HUES6 (cell line): ENCODE data around the gene PRKCE.

Source experiments
- H3K27ac ChIP-seq: 2 replicates; pipeline ENCODE4 v1.7.0; 2013; ENCODE audit warnings: low read depth, mild to moderate bottlenecking, low read length, inconsistent platforms
- H3K27me3 ChIP-seq: 2 replicates; pipeline ENCODE4 v1.6.1; 2013; ENCODE audit warnings: low read length; ENCODE audit not compliant: control insufficient read depth, insufficient read depth
- H3K36me3 ChIP-seq: 2 replicates; pipeline ENCODE4 v1.6.1; 2013; ENCODE audit warnings: low read length; ENCODE audit not compliant: control insufficient read depth, insufficient read depth
- H3K4me1 ChIP-seq: 2 replicates; pipeline ENCODE4 v1.6.1; 2013; ENCODE audit warnings: low read length; ENCODE audit not compliant: control insufficient read depth, insufficient read depth
- H3K4me3 ChIP-seq: 2 replicates; pipeline ENCODE4 v1.5.1; 2013; ENCODE audit warnings: low read depth, low read length
- H3K9ac ChIP-seq: one replicate; pipeline ENCODE4 v1.6.1; 2013; ENCODE audit warnings: mild to moderate bottlenecking, low read length
- H3K9me3 ChIP-seq: 2 replicates; pipeline ENCODE4 v1.6.1; 2013; ENCODE audit warnings: low read depth, low read length; ENCODE audit not compliant: control insufficient read depth, insufficient read depth

The PRKCE gene

GRCh38 chr2:45797451-45798230 is 146.2 kb downstream of the PRKCE start:
- Histone ChIP-seq H3K27ac (no peak overlapping the region), H3K4me3 (no peak overlapping the region), H3K27me3 (no peaks in the 10 kb centered on the region), H3K4me1 (no peaks in the 10 kb centered on the region), H3K36me3 (no peaks in the 10 kb centered on the region), H3K9ac (no peak overlapping the region), H3K9me3 (no peaks in the 10 kb centered on the region)

GRCh38 chr2:45799679-45800381 is 148.4 kb downstream of the PRKCE start:
- Histone ChIP-seq H3K27ac (no peak overlapping the region), H3K9ac (no peak overlapping the region), H3K36me3 (no peaks in the 10 kb centered on the region), H3K4me1 (no peaks in the 10 kb centered on the region), H3K27me3 (no peaks in the 10 kb centered on the region), H3K4me3 (no peak overlapping the region), H3K9me3 (no peaks in the 10 kb centered on the region)

- no peaks in the 10 kb centered on the region for H3K4me1 ChIP-seq
- no peak overlapping the region for H3K9ac ChIP-seq
- no peaks in the 10 kb centered on the region for H3K27me3 ChIP-seq
- no peak overlapping the region for H3K4me3 ChIP-seq
- H3K9me3 ChIP-seq = no peaks in the 10 kb centered on the region
- no peak overlapping the region for H3K27ac ChIP-seq
- no peaks in the 10 kb centered on the region for H3K36me3 ChIP-seq
Observed at GRCh38 chr2:45802499-45803138, 151.1 kb downstream of the PRKCE start.

GRCh38 chr2:45804987-45805755 is 153.7 kb downstream of the PRKCE start:
- H3K27ac ChIP-seq = no peak overlapping the region
- no peaks in the 10 kb centered on the region for H3K4me1 ChIP-seq
- H3K9me3 ChIP-seq = no peaks in the 10 kb centered on the region
- H3K9ac ChIP-seq = no peak overlapping the region
- no peaks in the 10 kb centered on the region for H3K36me3 ChIP-seq
- H3K4me3 ChIP-seq = no peak overlapping the region
- H3K27me3 ChIP-seq = no peaks in the 10 kb centered on the region

- Histone ChIP-seq H3K27me3 (no peaks in the 10 kb centered on the region), H3K9me3 (no peaks in the 10 kb centered on the region), H3K36me3 (no peaks in the 10 kb centered on the region), H3K4me1 (no peaks in the 10 kb centered on the region), H3K9ac (no peak overlapping the region), H3K4me3 (no peak overlapping the region), H3K27ac (no peak overlapping the region)
Observed at GRCh38 chr2:45806563-45807358, 155.3 kb downstream of the PRKCE start.

GRCh38 chr2:45808294-45808800 is 156.9 kb downstream of the PRKCE start:
- H3K27me3 ChIP-seq = no peaks in the 10 kb centered on the region
- no peak overlapping the region for H3K27ac ChIP-seq
- H3K36me3 ChIP-seq = no peaks in the 10 kb centered on the region
- H3K9ac ChIP-seq = no peak overlapping the region
- no peaks in the 10 kb centered on the region for H3K9me3 ChIP-seq
- peaks cover 13% of the 10 kb centered on the region; the same call in 1 of the 2 replicates for H3K4me1 ChIP-seq
- no peak overlapping the region for H3K4me3 ChIP-seq

GRCh38 chr2:45809205-45809604 is 157.7 kb downstream of the PRKCE start:
- no peaks in the 10 kb centered on the region for H3K9me3 ChIP-seq
- H3K4me1 ChIP-seq = peaks cover 17% of the 10 kb centered on the region; the same call in 1 of the 2 replicates
- no peak overlapping the region for H3K4me3 ChIP-seq
- no peak overlapping the region for H3K9ac ChIP-seq
- no peaks in the 10 kb centered on the region for H3K36me3 ChIP-seq
- no peak overlapping the region for H3K27ac ChIP-seq
- H3K27me3 ChIP-seq = no peaks in the 10 kb centered on the region

GRCh38 chr2:45812011-45812500 is 160.6 kb downstream of the PRKCE start:
- H3K27ac ChIP-seq = no peak overlapping the region
- H3K36me3 ChIP-seq = no peaks in the 10 kb centered on the region
- no peaks in the 10 kb centered on the region for H3K27me3 ChIP-seq
- no peak overlapping the region for H3K4me3 ChIP-seq
- no peak overlapping the region for H3K9ac ChIP-seq
- peaks cover 21% of the 10 kb centered on the region; the same call in 1 of the 2 replicates for H3K4me1 ChIP-seq
- H3K9me3 ChIP-seq = no peaks in the 10 kb centered on the region

- Histone ChIP-seq H3K9ac (no peak overlapping the region), H3K36me3 (no peaks in the 10 kb centered on the region), H3K27ac (no peak overlapping the region), H3K27me3 (no peaks in the 10 kb centered on the region), H3K4me3 (no peak overlapping the region), H3K4me1 (peaks cover 21% of the 10 kb centered on the region; the same call in 1 of the 2 replicates), H3K9me3 (no peaks in the 10 kb centered on the region)
Observed at GRCh38 chr2:45813003-45813941, 161.8 kb downstream of the PRKCE start.
